Activated B cell treated with CpG ODN at 0.5 μM for 24 hours (primary cell): ENCODE results near the gene ODAPH. TPM values are rescaled to one million over a fixed set of nuclear protein-coding genes. Genes with fewer than 3 reads are reported as not detected.
"Not testable (repeated sequence)": the region's sequence is repeated elsewhere in the genome, so short reads cannot be mapped to it uniquely, and the experiment has no call there.

Source experiments
- ATAC-seq: fragments of 200-7000 bp; cut with Tn5 transposase; one replicate; pipeline ENCODE4 v1.10.0; 2021; ENCODE audit warnings: low read depth, mild to moderate bottlenecking, moderate library complexity
- CTCF ChIA-PET: fragments of 350-600 bp; sonication (Branson Sonifier 250); formaldehyde crosslinking; loops from one replicate; lab custom pipeline; 2021; ENCODE audit warnings: antibody characterized with exemption; lab: Charles Lee
- POLR2A ChIA-PET: fragments of 350-600 bp; sonication (Branson Sonifier 250); formaldehyde crosslinking; loops from one replicate; lab custom pipeline; 2021; ENCODE audit warnings: antibody characterized with exemption; lab: Charles Lee
- DNase-seq: peaks from one replicate; pipeline ENCODE4 v3.0.0; 2022
- H3K27ac Mint-ChIP-seq: one replicate; pipeline ENCODE4 v1.8.0; 2020; ENCODE audit warnings: mixed read lengths
- H3K27me3 Mint-ChIP-seq: one replicate; pipeline ENCODE4 v1.8.0; 2021; ENCODE audit warnings: mixed read lengths
- H3K36me3 Mint-ChIP-seq: one replicate; pipeline ENCODE4 v1.8.0; 2021; ENCODE audit warnings: low read depth, mixed read lengths
- H3K4me1 Mint-ChIP-seq: one replicate; pipeline ENCODE4 v1.8.0; 2021; ENCODE audit warnings: mixed read lengths
- H3K4me3 Mint-ChIP-seq: one replicate; pipeline ENCODE4 v1.8.0; 2020; ENCODE audit warnings: mild to moderate bottlenecking, mixed read lengths
- H3K9me3 Mint-ChIP-seq: one replicate; pipeline ENCODE4 v1.8.0; 2020; ENCODE audit warnings: mixed read lengths
- intact Hi-C: fragments of 100-400 bp; cut with micrococcal nuclease; formaldehyde crosslinking; loops from one replicate; pipeline ENCODE4 v1.15.1; 2024
- total RNA-seq: library from RNA; stranded (reverse); gene quantifications from 2 replicates; pipeline ENCODE4 v1.2.3, GENCODE V29; 2022
- TF ChIP-seq, protein P1 (sequence below): fragments of 200-600 bp; IDR thresholded peaks from one replicate; pipeline ENCODE4 v1.8.0; 2022; ENCODE audit warnings: antibody characterized with exemption, mild to moderate bottlenecking

Gene ODAPH
- total RNA-seq, 1 donor from 2014 or later, result not detected

DNA sequence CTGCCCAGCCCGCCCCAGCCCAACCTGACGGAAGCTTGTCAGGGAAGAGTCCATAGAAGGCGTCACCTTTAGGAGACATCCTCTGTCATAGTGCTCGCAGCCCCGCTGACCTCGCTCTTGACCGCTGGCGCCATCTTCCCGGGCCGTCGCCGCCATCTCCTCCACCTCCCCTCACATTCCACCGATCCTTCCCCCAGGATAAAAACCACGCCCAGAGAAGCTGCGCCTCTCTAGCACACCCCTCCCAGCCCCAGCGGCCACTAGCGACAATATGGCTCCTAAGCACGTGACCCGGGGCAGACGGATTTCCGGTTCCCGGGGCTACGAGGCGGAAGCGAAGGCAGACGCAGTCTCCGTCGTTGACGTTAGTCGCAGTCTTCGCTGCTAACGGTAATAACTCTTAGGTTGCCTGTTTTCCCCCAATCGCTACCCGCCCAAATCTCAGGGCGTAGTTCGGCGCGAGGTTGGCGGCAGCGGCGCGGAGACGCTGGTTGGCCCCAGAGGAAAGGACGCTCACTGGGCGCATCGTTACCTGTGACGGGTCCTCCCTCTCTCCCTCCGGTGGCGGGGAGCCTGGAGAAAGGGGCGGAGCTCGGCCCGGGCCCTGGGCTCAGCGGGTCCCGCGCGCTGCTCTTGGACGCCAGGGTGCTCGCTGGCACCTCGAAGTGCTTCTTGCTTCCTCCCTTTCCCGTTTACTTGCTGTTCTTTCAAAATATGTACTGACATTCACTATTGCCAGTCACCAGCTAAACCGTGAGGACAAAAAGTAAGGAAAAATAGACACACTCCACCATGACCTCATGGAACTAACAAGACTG, 41.5 kb upstream of the ODAPH start, which contains the start of the genes RCHY1 and THAP6:
Gene RCHY1, minus strand, starts transcription at position 273 of the 818 bp plus-strand sequence. Its CDS starts 117 bp downstream, at position 156.
Gene THAP6, plus strand, starts transcription at position 343 of the 818 bp plus-strand sequence. CDS start 980 bp downstream, outside the sequence.
- intact Hi-C loops, result loop anchor here (1.0 to 10.0 kb wide), 10 partner anchors 116 to 1560 kb away; partner anchors contain the start of genes AREG, CCNI, CDKL2 and G3BP2
- ChIA-PET CTCF (interaction anchor here (1.1 to 1.7 kb wide), 5 partner anchors 9 to 639 kb away, joined by 3 to 4 read pairs (median 4); partner anchors contain the start of gene PARM1), POLR2A (interaction anchor here (0.7 to 2.5 kb wide), 12 partner anchors 9 to 1561 kb away, joined by 3 to 22 read pairs (median 4); partner anchors contain the start of genes G3BP2, NAAA, ODAPH and PARM1)
- peaks cover 48% of the 10 kb centered on the region for H3K36me3 Mint-ChIP-seq
- H3K4me3 Mint-ChIP-seq, result no peak within 1 kb of the TSS
- ATAC-seq (peak; percentile 87), DNase-seq (peak; percentile 88)
- H3K27me3 Mint-ChIP-seq, result no peaks in the 10 kb centered on the region
- peaks cover 39% of the 10 kb centered on the region for H3K4me1 Mint-ChIP-seq
- peaks cover 3% of the 10 kb centered on the region for H3K9me3 Mint-ChIP-seq
- peak within 1 kb of the TSS; percentile 95 for H3K27ac Mint-ChIP-seq
- TF ChIP-seq, protein P1, sequence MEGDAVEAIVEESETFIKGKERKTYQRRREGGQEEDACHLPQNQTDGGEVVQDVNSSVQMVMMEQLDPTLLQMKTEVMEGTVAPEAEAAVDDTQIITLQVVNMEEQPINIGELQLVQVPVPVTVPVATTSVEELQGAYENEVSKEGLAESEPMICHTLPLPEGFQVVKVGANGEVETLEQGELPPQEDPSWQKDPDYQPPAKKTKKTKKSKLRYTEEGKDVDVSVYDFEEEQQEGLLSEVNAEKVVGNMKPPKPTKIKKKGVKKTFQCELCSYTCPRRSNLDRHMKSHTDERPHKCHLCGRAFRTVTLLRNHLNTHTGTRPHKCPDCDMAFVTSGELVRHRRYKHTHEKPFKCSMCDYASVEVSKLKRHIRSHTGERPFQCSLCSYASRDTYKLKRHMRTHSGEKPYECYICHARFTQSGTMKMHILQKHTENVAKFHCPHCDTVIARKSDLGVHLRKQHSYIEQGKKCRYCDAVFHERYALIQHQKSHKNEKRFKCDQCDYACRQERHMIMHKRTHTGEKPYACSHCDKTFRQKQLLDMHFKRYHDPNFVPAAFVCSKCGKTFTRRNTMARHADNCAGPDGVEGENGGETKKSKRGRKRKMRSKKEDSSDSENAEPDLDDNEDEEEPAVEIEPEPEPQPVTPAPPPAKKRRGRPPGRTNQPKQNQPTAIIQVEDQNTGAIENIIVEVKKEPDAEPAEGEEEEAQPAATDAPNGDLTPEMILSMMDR, result no peak

DNA sequence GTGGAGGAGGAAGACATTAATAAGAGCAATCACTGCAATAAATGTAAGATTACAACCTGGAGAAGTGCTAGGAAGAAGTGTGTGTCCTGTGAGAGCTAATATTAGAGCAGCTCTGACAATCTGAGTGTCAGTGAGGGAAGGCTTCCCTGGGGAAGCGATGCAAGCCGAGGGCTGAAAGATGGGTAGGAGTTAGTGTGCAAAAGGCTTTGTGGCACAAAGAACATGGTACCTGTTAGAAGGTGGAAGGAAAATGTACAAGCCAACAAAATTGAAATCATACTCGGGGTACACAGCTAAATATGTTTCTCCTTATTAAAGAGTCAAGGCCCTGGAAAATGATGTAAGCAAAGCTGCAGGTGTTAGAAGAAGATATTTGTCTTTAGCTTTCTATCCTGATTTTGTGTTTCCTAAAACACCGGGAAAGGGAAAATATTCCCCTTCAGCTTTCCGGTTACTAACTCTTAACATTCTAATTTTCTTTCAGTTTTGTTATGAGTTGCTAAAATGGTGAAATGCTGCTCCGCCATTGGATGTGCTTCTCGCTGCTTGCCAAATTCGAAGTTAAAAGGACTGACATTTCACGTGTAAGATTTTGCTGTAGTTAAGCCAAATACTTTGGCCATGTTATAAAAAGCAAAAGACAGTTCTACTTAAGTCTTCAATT, 40.8 kb upstream of the ODAPH start:
- intact Hi-C loops, result loop anchor here (1.0 to 10.0 kb wide), 10 partner anchors 116 to 1560 kb away; partner anchors contain the start of genes AREG, CCNI, CDKL2 and G3BP2
- Mint-ChIP-seq H3K4me1 (peaks cover 36% of the 10 kb centered on the region), H3K9me3 (no peaks in the 10 kb centered on the region), H3K27me3 (no peaks in the 10 kb centered on the region), H3K36me3 (peaks cover 47% of the 10 kb centered on the region), H3K27ac (peak overlapping the region; percentile 95), H3K4me3 (no peak overlapping the region)
- TF ChIP-seq, protein P1, result no peak
- ChIA-PET CTCF (interaction anchor here (1.1 to 1.7 kb wide), 5 partner anchors 10 to 640 kb away, joined by 3 to 4 read pairs (median 3); partner anchors contain the start of gene PARM1), POLR2A (interaction anchor here (0.6 to 2.5 kb wide), 12 partner anchors 10 to 1296 kb away, joined by 3 to 22 read pairs (median 4); partner anchors contain the start of genes G3BP2, NAAA, ODAPH and PARM1)
- DNase-seq (no peak), ATAC-seq (no peak)

DNA sequence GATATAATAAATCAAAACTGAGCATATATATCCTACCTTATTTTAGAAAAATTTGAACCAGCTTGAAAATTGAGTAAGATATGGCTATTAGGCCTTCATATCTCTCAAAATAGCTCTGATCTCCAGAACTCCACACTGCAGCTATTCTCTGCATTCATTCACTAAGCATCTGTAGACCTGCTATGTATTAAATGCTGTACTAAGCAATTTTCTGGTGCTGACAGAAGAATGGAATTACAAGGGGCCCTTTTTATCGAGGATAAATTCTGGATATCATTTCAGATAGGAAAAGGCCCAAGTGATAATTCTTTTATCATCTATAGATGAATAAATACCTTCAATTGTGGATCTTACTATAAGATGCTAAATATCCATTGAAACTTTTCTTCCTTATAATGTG, 39.7 kb upstream of the ODAPH start:
- peaks cover 53% of the 10 kb centered on the region for H3K36me3 Mint-ChIP-seq
- DNase-seq (no peak), ATAC-seq (no peak)
- no peaks in the 10 kb centered on the region for H3K27me3 Mint-ChIP-seq
- intact Hi-C loops, result loop anchor here (10.0 kb wide), 3 partner anchors 411 to 1559 kb away; partner anchors contain the start of genes CCNI and SCARB2
- POLR2A ChIA-PET, result interaction anchor here (0.5 kb wide), 1 partner anchor 546 kb away, joined by 5 read pairs; no protein-coding TSS in a partner anchor
- CTCF ChIA-PET, result interaction anchor here (1.2 kb wide), 1 partner anchor 641 kb away, joined by 3 read pairs; no protein-coding TSS in a partner anchor
- no peak overlapping the region for H3K27ac Mint-ChIP-seq
- TF ChIP-seq, protein P1, result no peak
- H3K4me1 Mint-ChIP-seq, result peaks cover 30% of the 10 kb centered on the region
- H3K9me3 Mint-ChIP-seq, result no peaks in the 10 kb centered on the region
- H3K4me3 Mint-ChIP-seq, result no peak overlapping the region

- Mint-ChIP-seq H3K36me3 (peaks cover 67% of the 10 kb centered on the region), H3K4me1 (peaks cover 23% of the 10 kb centered on the region)
- H3K27me3 Mint-ChIP-seq, H3K27ac Mint-ChIP-seq, CTCF ChIA-PET, POLR2A ChIA-PET, DNase-seq, H3K9me3 Mint-ChIP-seq, H3K4me3 Mint-ChIP-seq, ATAC-seq: not testable (repeated sequence)
- intact Hi-C loops, result loop anchor here (10.0 kb wide), 3 partner anchors 415 to 1555 kb away; partner anchors contain the start of genes CCNI and SCARB2
Observed at GRCh38 chr4:75519452-75519851, 36.4 kb upstream of the ODAPH start.

- ATAC-seq (no peak), DNase-seq (no peak)
- H3K4me3 Mint-ChIP-seq, result no peak overlapping the region
- POLR2A ChIA-PET, result no interaction called here
- H3K4me1 Mint-ChIP-seq, result peaks cover 11% of the 10 kb centered on the region
- H3K27ac Mint-ChIP-seq, result no peak overlapping the region
- no peaks in the 10 kb centered on the region for H3K27me3 Mint-ChIP-seq
- CTCF ChIA-PET, result no interaction called here
- TF ChIP-seq, protein P1, result no peak
- no peaks in the 10 kb centered on the region for H3K9me3 Mint-ChIP-seq
- intact Hi-C loops, result no loop called here
- H3K36me3 Mint-ChIP-seq, result peaks cover 77% of the 10 kb centered on the region
Observed at GRCh38 chr4:75525086-75525485, 30.8 kb upstream of the ODAPH start.
